Neural cell (in vitro differentiated cells): ENCODE data around the gene EMC10. TPM values are rescaled to one million over a fixed set of nuclear protein-coding genes. Genes with fewer than 3 reads are reported as not detected.

ENCODE experiments used
- H2AFZ ChIP-seq: fragments of 200-600, 300-800 bp; sonication (generic), shearing (Covaris generic); 2 replicates; pipeline ENCODE4 v1.6.0; 2014; ENCODE audit warnings: low read depth, mild to moderate bottlenecking, antibody characterized with exemption, low read length, moderate library complexity
- H3F3A ChIP-seq: fragments of 200-600 bp; shearing (Covaris generic); 2 replicates; pipeline ENCODE4 v1.6.1; 2016; ENCODE audit warnings: mild to moderate bottlenecking, moderate library complexity, mixed read lengths, antibody characterized with exemption, low read length; ENCODE audit not compliant: insufficient read depth, poor library complexity, severe bottlenecking
- H3K27ac ChIP-seq: fragments of 200-600, 300-800 bp; sonication (generic), shearing (Covaris generic); 2 replicates; pipeline ENCODE4 v1.5.1; 2014; ENCODE audit warnings: mild to moderate bottlenecking, low read length, moderate library complexity
- H3K27me3 ChIP-seq: fragments of 300-800, 200-600 bp; sonication (generic), shearing (Covaris generic); 2 replicates; pipeline ENCODE4 v1.6.0; 2014; ENCODE audit warnings: mild to moderate bottlenecking, low read depth, low read length, moderate library complexity; ENCODE audit not compliant: insufficient read depth
- H3K36me3 ChIP-seq: fragments of 300-800, 200-600 bp; sonication (generic), shearing (Covaris generic); 2 replicates; pipeline ENCODE4 v1.5.1; 2014; ENCODE audit warnings: mild to moderate bottlenecking, antibody characterized with exemption, low read length, moderate library complexity; ENCODE audit not compliant: insufficient read depth
- H3K4me2 ChIP-seq: fragments of 300-800, 200-600 bp; sonication (generic), shearing (Covaris generic); 2 replicates; pipeline ENCODE4 v1.6.0; 2014; ENCODE audit warnings: mild to moderate bottlenecking, low read length
- H3K4me3 ChIP-seq: fragments of 300-800, 200-600 bp; sonication (generic), shearing (Covaris generic); 2 replicates; pipeline ENCODE4 v1.5.1; 2014; ENCODE audit warnings: mild to moderate bottlenecking, low read length, moderate library complexity
- H3K79me2 ChIP-seq: fragments of 200-600 bp; shearing (Covaris generic); replicated peaks from 2 replicates; pipeline ENCODE4 v1.6.0; 2014; ENCODE audit warnings: mild to moderate bottlenecking, low read length, moderate library complexity; ENCODE audit not compliant: insufficient read depth
- H3K9ac ChIP-seq: fragments of 300-800, 200-600 bp; sonication (generic), shearing (Covaris generic); 2 replicates; pipeline ENCODE4 v1.6.1; 2016; ENCODE audit warnings: mild to moderate bottlenecking, low read length, mixed read lengths
- H3K9me2 ChIP-seq: fragments of 200-600 bp; shearing (Covaris generic); 2 replicates; pipeline ENCODE4 v1.6.1; 2016; ENCODE audit warnings: mild to moderate bottlenecking, low read length, mixed read lengths; ENCODE audit not compliant: insufficient read depth
- H3K9me3 ChIP-seq: fragments of 200-600, 300-800 bp; sonication (generic), shearing (Covaris generic); 2 replicates; pipeline ENCODE4 v1.6.1; 2016; ENCODE audit warnings: mild to moderate bottlenecking, mixed run types, low read length, moderate library complexity, mixed read lengths
- H4K20me1 ChIP-seq: fragments of 200-600 bp; shearing (Covaris generic); 2 replicates; pipeline ENCODE4 v1.6.1; 2016; ENCODE audit warnings: mild to moderate bottlenecking, mixed run types; ENCODE audit not compliant: insufficient read depth
- EP300 ChIP-seq: fragments of 450-650 bp; conservative IDR thresholded peaks from 2 replicates; pipeline ENCODE4 v1.6.1; 2014; ENCODE audit warnings: antibody characterized with exemption, mild to moderate bottlenecking, moderate library complexity; ENCODE audit not compliant: poor library complexity, severe bottlenecking
- EZH2 ChIP-seq: fragments of 200-600, 300-800 bp; shearing (Covaris generic), sonication (generic); IDR thresholded peaks from 2 replicates; pipeline ENCODE4 v1.6.1; 2014; ENCODE audit warnings: antibody characterized with exemption, low read length, borderline replicate concordance, mild to moderate bottlenecking; ENCODE audit not compliant: insufficient read depth, poor library complexity, severe bottlenecking
- MXI1 ChIP-seq: fragments of 450-650 bp; conservative IDR thresholded peaks from 2 replicates; pipeline ENCODE4 v1.6.1; 2014; ENCODE audit warnings: antibody characterized with exemption, mild to moderate bottlenecking; ENCODE audit not compliant: poor library complexity, severe bottlenecking
- POLR2AphosphoS5 ChIP-seq: IDR thresholded peaks from 2 replicates; pipeline ENCODE4 v1.6.1; 2012
- RAD21 ChIP-seq: fragments of 450-650 bp; conservative IDR thresholded peaks from 2 replicates; pipeline ENCODE4 v1.6.1; 2014; ENCODE audit warnings: antibody characterized with exemption, mild to moderate bottlenecking, moderate library complexity
- SMC3 ChIP-seq: fragments of 450-650 bp; conservative IDR thresholded peaks from 2 replicates; pipeline ENCODE4 v1.6.1; 2014; ENCODE audit warnings: antibody characterized with exemption, mild to moderate bottlenecking, moderate library complexity; ENCODE audit not compliant: poor library complexity
- TAF1 ChIP-seq: IDR thresholded peaks from 2 replicates; pipeline ENCODE4 v1.6.1; 2012; ENCODE audit warnings: low read depth
- polyA plus RNA-seq: library from polyadenylated mRNA; depleted of rRNA; stranded (reverse); fragments of >200 nt; gene quantifications from 2 replicates; pipeline ENCODE4 v1.2.3, GENCODE V29; 2014
- TF ChIP-seq, protein P1 (sequence below): IDR thresholded peaks from 2 replicates; pipeline ENCODE4 v1.6.1; 2012; ENCODE audit warnings: borderline replicate concordance
- TF ChIP-seq, protein P2 (sequence below): fragments of 450-650 bp; IDR thresholded peaks from 2 replicates; pipeline ENCODE4 v1.5.1; 2014; ENCODE audit warnings: antibody characterized with exemption, mild to moderate bottlenecking, moderate library complexity; ENCODE audit not compliant: poor library complexity, severe bottlenecking

Gene EMC10
- polyA plus RNA-seq, 1 donor from 2014 or later, result 233 TPM

DNA sequence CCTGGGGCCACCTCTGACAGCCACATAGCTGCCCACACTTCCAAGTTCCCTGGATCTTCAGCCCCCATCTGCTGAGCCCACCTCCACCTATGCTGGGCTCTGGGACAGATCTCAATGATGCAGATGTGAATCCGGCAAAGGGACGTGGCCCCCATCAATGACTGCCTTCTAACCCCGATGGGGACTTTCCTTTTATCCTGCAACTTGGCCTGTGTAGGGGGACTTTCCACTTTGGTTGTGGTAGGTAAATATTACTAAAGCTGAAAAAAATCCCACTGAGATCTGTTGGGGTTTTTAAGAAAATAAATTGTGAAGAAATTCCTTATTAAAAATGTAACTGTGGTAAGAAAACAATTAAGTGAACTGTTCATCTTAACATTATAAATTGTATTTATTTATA, 58.2 kb downstream of the EMC10 start:
- Histone ChIP-seq H2AFZ (no peak overlapping the region), H3K27ac (no peak overlapping the region), H4K20me1 (no peaks in the 10 kb centered on the region), H3K9me3 (no peaks in the 10 kb centered on the region), H3K36me3 (peaks cover 7% of the 10 kb centered on the region), H3F3A (no peaks in the 10 kb centered on the region), H3K4me2 (no peak overlapping the region), H3K79me2 (peaks cover 51% of the 10 kb centered on the region), H3K4me3 (no peak overlapping the region), H3K9ac (no peak overlapping the region), H3K27me3 (no peaks in the 10 kb centered on the region), H3K9me2 (no peaks in the 10 kb centered on the region)
- TF ChIP-seq RAD21 (no peak), TAF1 (no peak), EZH2 (no peak), EP300 (no peak), MXI1 (no peak), SMC3 (no peak), POLR2AphosphoS5 (no peak)
- TF ChIP-seq, protein P1, sequence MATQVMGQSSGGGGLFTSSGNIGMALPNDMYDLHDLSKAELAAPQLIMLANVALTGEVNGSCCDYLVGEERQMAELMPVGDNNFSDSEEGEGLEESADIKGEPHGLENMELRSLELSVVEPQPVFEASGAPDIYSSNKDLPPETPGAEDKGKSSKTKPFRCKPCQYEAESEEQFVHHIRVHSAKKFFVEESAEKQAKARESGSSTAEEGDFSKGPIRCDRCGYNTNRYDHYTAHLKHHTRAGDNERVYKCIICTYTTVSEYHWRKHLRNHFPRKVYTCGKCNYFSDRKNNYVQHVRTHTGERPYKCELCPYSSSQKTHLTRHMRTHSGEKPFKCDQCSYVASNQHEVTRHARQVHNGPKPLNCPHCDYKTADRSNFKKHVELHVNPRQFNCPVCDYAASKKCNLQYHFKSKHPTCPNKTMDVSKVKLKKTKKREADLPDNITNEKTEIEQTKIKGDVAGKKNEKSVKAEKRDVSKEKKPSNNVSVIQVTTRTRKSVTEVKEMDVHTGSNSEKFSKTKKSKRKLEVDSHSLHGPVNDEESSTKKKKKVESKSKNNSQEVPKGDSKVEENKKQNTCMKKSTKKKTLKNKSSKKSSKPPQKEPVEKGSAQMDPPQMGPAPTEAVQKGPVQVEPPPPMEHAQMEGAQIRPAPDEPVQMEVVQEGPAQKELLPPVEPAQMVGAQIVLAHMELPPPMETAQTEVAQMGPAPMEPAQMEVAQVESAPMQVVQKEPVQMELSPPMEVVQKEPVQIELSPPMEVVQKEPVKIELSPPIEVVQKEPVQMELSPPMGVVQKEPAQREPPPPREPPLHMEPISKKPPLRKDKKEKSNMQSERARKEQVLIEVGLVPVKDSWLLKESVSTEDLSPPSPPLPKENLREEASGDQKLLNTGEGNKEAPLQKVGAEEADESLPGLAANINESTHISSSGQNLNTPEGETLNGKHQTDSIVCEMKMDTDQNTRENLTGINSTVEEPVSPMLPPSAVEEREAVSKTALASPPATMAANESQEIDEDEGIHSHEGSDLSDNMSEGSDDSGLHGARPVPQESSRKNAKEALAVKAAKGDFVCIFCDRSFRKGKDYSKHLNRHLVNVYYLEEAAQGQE, result no peak
- TF ChIP-seq, protein P2, sequence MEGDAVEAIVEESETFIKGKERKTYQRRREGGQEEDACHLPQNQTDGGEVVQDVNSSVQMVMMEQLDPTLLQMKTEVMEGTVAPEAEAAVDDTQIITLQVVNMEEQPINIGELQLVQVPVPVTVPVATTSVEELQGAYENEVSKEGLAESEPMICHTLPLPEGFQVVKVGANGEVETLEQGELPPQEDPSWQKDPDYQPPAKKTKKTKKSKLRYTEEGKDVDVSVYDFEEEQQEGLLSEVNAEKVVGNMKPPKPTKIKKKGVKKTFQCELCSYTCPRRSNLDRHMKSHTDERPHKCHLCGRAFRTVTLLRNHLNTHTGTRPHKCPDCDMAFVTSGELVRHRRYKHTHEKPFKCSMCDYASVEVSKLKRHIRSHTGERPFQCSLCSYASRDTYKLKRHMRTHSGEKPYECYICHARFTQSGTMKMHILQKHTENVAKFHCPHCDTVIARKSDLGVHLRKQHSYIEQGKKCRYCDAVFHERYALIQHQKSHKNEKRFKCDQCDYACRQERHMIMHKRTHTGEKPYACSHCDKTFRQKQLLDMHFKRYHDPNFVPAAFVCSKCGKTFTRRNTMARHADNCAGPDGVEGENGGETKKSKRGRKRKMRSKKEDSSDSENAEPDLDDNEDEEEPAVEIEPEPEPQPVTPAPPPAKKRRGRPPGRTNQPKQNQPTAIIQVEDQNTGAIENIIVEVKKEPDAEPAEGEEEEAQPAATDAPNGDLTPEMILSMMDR, result no peak

DNA sequence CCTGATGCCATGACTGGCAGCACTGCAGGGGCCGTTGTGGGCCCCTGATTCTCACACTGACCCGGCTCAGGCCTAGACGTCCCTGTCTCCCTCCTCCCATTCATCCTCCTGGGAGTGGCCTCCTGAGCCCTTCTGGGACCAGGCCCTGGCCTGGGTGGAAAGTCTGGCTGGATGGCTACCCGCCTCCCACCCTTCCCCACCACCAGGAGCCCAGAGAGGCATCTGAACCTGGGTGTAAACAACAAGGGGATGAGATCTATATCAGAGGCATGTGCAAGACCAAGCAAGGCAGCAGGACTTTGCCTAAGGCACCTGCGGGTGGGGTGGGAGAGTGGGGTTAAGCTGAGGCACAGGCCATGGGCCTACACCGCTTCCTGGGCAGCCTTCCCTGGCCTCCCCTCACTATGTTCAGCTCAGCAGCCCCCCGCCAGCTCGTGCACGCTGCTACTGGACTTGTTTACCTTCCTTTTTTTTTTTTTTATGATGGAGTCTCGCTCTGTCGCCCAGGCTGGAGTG, 59.4 kb downstream of the EMC10 start:
- no peaks in the 10 kb centered on the region for H3K9me3 ChIP-seq
- no peaks in the 10 kb centered on the region for H3F3A ChIP-seq
- no peak overlapping the region for H3K9ac ChIP-seq
- no peak overlapping the region for H3K27ac ChIP-seq
- H3K4me3 ChIP-seq, result no peak overlapping the region
- no peak overlapping the region for H2AFZ ChIP-seq
- H4K20me1 ChIP-seq, result no peaks in the 10 kb centered on the region
- TF ChIP-seq EP300, result no peak
- TF ChIP-seq, protein P1, result no peak
- TF ChIP-seq EZH2, result no peak
- TF ChIP-seq MXI1, result no peak
- no peak for TF ChIP-seq POLR2AphosphoS5
- TF ChIP-seq SMC3, result no peak
- TF ChIP-seq, protein P2, result no peak
- no peak for TF ChIP-seq TAF1
- TF ChIP-seq RAD21, result no peak
- no peaks in the 10 kb centered on the region for H3K27me3 ChIP-seq
- peaks cover 59% of the 10 kb centered on the region for H3K79me2 ChIP-seq
- no peaks in the 10 kb centered on the region for H3K9me2 ChIP-seq
- peaks cover 7% of the 10 kb centered on the region for H3K36me3 ChIP-seq
- no peak overlapping the region for H3K4me2 ChIP-seq
